ENCODE measurements around the gene FOXD4L6.
A peak's percentile ranks its signal among the peaks of the same experiment; 100 is the strongest.
"Not testable (repeated sequence)": the region's sequence is repeated elsewhere in the genome, so short reads cannot be mapped to it uniquely, and the experiment has no call there.

The FOXD4L6 gene

DNA sequence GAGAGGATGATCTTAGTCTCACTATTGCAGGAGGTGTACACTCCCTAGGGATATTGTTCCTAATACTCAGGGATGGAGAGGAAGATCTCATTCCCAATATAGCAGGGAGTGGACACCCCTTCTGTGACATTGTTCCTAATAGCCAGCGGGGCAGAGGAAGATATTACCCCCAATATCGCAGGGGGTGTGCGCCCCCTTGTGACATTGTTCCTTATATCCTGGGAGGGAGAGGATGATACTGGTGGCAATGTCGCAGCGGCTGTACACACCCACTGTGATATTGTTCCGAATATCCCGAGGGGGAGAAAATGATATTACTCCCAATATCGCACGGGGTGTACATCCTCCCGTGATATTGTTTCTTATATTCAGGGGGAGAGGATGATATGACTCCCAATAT, 17.6 kb downstream of the FOXD4L6 start:
- not testable (repeated sequence) for H3K27me3 Mint-ChIP-seq (ENCODE audit: low read depth); H3K9me3 Mint-ChIP-seq; H3K36me3 Mint-ChIP-seq (ENCODE audit: low read depth); H3K4me3 Mint-ChIP-seq; H3K27ac Mint-ChIP-seq; H3K4me1 Mint-ChIP-seq

DNA sequence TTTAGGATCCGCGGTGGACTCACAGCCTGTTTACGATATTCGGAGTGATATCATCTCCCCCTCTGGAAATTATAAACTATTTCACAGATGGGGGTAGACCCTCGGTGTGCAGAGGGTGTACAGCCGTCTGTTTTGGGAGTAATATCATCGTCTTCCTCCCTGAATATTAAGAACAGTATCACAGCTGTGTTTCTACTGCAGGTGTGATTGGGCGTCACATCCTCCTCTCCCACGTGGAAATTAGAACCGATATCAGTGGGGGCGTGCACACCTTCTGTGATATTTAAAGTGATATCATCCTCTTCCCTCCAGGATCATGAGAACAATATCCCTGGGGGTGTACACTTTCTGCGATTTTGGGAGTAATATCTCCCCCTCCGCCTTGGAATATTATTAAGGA, 19.2 kb downstream of the FOXD4L6 start:
- H3K27me3 Mint-ChIP-seq (ENCODE audit: low read depth); H3K9me3 Mint-ChIP-seq; H3K36me3 Mint-ChIP-seq (ENCODE audit: low read depth); H3K4me3 Mint-ChIP-seq; H3K27ac Mint-ChIP-seq; H3K4me1 Mint-ChIP-seq: not testable (repeated sequence)

DNA sequence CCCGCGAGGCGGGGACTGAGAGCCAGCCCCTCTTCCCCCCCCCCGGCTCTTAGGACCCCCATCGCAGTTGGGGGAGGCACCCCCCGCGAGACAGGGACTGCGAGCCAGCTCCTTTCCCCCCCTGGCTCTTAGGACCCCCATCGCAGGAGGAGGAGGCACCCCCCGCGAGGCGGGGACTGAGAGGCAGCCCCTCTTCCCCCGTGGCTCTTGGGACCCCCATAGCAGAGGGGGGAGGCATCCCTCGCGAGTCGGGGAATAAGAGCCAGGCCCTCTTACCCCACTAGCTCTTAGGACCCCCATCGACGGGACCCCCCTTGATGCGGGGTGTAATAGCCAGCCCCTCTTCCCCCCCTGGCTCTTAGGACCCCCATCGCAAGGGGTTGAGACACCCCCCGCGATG, 19.7 kb downstream of the FOXD4L6 start:
- H3K36me3 Mint-ChIP-seq (ENCODE audit: low read depth); H3K4me3 Mint-ChIP-seq; H3K27ac Mint-ChIP-seq; H3K9me3 Mint-ChIP-seq; H3K27me3 Mint-ChIP-seq (ENCODE audit: low read depth); H3K4me1 Mint-ChIP-seq: not testable (repeated sequence)

DNA sequence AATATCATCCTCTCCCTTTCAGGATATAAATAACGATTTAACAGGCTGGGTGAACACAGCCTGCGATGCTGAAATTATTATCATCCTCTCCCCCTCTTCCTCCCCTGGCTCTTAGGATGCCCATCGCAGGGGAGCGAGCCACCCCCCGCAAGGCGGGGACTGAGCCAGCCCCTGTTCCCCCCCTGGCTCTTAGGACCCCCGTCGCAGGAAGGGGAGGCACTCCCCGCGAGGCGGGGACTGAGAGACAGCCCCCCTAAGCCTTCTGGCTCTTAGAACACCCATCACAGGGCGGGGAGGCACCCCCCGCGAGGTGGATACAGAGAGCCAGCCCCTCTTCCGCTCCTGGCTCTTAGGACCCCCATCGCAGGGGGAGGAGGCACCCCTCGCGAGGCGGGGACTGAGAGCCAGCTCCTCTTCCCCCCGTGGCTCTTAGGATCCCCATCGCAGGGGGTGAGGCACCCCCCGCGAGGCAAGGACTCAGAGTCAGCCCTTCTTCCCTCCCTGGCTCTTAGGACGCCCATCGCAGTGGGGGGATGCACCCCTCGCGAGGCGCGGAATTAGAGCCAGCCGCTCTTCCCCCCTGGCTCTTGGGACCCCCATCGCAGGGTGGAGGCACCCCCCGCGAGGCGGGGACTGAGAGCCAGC, 21.9 kb downstream of the FOXD4L6 start:
- H3K36me3 Mint-ChIP-seq (ENCODE audit: low read depth); H3K4me1 Mint-ChIP-seq; H3K4me3 Mint-ChIP-seq; H3K9me3 Mint-ChIP-seq; H3K27ac Mint-ChIP-seq; H3K27me3 Mint-ChIP-seq (ENCODE audit: low read depth): not testable (repeated sequence)

DNA sequence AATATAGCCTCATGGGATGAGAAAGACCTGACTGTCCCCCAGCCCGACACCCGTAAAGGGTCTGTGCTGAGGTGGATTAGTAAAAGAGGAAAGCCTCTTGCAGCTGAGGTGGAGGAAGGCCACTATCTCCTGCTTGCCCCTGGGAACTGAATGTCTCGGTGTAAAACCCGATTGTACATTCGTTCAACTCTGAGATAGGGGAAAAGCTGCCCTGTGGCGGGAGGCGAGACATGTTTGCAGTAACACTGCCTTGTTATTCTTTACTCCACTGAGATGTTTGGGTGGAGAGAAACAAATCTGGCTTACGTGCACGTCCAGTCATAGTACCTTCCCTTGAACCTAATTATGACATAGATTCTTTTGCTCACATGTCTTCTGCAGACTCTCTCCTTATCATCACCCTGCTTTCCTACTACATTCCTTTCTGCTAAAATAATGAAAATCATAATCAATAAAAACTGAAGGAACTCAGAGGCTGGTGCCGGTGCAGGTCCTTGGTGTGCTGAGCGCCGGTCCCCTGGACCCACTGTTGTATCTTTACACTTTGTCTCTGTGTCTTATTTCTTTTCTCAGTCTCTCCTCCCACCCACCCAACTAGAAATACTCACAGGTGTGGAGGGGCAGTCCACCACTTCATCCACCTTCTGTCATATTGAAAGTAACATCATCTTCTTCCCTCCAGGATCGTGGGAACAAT, 22.8 kb downstream of the FOXD4L6 start:
- H3K4me3 Mint-ChIP-seq; H3K36me3 Mint-ChIP-seq (ENCODE audit: low read depth); H3K27ac Mint-ChIP-seq; H3K9me3 Mint-ChIP-seq; H3K4me1 Mint-ChIP-seq: not testable (repeated sequence)
- peaks cover 15% of the 10 kb centered on the region for H3K27me3 Mint-ChIP-seq (ENCODE audit: low read depth)

DNA sequence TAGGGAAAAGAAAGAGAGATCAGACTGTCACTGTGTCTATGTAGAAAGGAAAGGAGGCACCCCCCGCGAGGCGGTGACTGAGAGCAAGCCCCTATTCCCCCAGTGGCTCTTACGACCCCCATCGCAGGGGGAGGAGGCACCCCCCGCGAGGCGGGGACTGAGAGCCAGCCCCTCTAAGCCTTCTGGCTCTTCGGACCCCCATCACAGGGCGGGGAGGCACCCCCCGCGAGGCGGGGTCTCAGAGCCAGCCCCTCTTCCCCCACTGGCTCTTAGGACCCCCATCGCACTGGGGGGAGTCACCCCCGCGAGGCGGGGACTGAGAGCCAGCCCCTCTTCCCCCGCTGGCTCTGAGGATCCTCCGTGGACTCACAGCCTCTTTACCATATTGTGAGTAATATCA, 23.9 kb downstream of the FOXD4L6 start:
- H3K4me3 Mint-ChIP-seq; H3K36me3 Mint-ChIP-seq (ENCODE audit: low read depth); H3K9me3 Mint-ChIP-seq; H3K4me1 Mint-ChIP-seq; H3K27ac Mint-ChIP-seq: not testable (repeated sequence)
- peaks cover 16% of the 10 kb centered on the region for H3K27me3 Mint-ChIP-seq (ENCODE audit: low read depth)

DNA sequence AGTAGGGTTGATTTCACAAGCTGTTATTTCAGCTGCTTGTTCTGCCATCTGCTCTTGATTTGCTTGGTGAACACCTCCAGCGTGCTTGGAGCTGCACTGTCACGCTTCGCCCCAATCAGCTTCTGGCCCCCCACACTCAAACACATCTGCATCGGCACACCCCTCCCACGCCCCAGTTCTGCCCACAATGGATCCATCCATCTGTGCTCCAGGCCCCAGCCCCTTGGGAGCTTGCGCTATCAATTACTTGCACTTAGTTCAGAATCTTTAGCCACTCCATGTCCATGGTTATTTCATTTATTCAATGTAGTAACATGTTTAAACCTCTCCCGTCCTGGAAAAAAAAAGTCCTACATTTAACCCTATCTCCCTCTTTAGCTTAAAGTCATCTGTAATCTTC, 28.0 kb downstream of the FOXD4L6 start:
- not testable (repeated sequence) for H3K4me3 Mint-ChIP-seq; H3K27ac Mint-ChIP-seq; H3K36me3 Mint-ChIP-seq (ENCODE audit: low read depth); H3K9me3 Mint-ChIP-seq; H3K4me1 Mint-ChIP-seq
- H3K27me3 Mint-ChIP-seq (ENCODE audit: low read depth) = peaks cover 20% of the 10 kb centered on the region

DNA sequence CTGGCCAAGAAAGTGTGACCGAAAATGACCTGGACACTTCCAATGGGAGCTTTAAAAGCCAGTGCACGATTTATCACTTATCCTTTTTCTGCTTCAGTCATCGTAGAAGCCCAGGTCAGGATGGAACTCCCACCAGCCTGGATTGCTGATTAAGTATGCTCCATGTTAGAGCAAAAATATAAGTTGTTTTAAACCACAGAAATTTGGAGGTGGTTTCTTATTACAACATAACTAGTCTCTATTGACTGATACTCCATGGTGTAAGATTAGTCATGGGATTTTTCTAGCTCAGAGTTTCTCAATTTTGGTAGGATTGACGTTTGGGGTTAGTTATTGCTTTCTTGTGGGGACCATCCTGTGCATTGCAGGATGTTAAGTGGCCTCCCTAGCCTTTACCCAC, 29.7 kb downstream of the FOXD4L6 start:
- not testable (repeated sequence) for H3K9me3 Mint-ChIP-seq; H3K27ac Mint-ChIP-seq; H3K4me3 Mint-ChIP-seq; H3K36me3 Mint-ChIP-seq (ENCODE audit: low read depth); H3K4me1 Mint-ChIP-seq
- peaks cover 19% of the 10 kb centered on the region for H3K27me3 Mint-ChIP-seq (ENCODE audit: low read depth)

DNA sequence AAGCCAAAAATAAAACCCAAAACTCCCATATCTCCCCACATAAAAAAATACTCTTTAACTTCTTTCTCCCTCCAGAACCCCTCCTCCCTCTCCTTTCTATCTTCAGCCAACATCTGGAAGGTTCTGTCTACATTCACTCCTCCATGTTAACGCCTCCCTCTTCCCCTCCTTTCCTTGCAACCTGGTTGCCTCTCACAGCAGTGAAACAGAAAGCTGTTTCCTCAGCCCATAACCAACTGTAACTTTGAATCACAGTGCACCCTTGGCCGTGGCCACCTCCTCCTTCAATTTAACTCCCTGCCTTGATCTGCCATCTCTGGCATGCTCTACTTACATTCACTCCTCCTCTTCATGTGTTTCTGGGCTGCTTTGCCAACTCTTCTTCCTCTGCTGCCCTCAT, 33.4 kb downstream of the FOXD4L6 start:
- not testable (repeated sequence) for H3K4me3 Mint-ChIP-seq; H3K4me1 Mint-ChIP-seq; H3K36me3 Mint-ChIP-seq (ENCODE audit: low read depth); H3K27me3 Mint-ChIP-seq (ENCODE audit: low read depth); H3K9me3 Mint-ChIP-seq
- peak overlapping the region in 1 of 3 experiments; percentile 85 for H3K27ac Mint-ChIP-seq

DNA sequence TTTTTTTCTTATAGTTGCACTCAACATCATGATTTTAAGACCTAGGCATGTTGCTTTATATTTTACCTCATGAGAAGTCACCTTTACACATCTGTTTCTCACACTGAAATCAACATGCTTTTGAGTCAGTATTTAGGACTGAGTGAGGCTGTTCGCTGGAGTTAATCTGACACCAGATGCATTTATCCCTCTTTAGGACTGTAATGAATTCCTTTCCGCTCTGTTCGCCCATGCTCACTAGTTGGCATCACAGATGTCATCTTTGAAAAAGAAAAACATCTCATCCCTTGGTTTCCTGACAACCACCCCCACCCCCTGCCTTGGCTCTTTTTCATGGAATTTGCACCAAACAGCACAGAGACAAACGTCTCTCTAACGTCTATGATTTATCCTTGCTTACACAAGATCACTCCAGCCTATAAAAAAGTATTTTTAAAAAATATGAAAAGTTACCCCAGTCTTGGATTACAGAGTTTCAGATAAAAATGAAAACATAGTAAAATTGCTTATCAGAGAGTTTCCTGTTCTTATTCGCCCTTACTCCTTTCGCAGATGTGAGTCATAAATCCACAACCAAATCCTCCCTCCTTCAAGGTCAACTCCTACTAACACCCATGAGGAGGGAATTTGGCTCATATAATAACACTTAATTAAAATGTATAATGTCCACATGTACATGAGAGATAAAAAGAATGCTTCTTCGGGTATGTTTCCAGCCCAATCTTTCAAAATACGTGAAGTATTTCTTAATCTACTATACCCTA, 34.3 kb downstream of the FOXD4L6 start:
- H3K9me3 Mint-ChIP-seq, H3K4me3 Mint-ChIP-seq: not testable (repeated sequence)
- H3K27ac Mint-ChIP-seq = peak overlapping the region in 1 of 3 experiments; percentile 78

DNA sequence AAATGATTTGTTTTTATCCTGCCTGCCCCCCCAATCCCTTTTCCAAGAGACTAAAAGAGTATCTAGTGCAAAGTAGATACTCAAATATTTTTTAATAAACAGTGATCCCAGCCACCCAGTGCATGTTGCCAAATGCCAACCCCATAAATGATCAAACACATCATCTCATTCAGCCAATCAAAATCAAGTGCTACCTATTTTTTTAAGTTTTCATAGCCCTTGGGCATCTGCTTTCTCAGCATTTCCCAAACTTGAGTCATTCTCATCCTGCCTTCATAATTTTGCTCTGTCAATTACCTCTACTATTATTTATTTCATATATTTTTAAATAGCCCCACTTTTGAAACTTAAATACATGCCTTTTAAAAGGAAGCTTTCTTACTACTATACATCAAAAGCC, 37.6 kb downstream of the FOXD4L6 start:
- Mint-ChIP-seq H3K27me3 (ENCODE audit: low read depth) (peaks cover 17% of the 10 kb centered on the region), H3K4me1 (peaks cover 15% of the 10 kb centered on the region)
- H3K9me3 Mint-ChIP-seq; H3K27ac Mint-ChIP-seq; H3K4me3 Mint-ChIP-seq; H3K36me3 Mint-ChIP-seq (ENCODE audit: low read depth): not testable (repeated sequence)

More for the DNA sequence above, 34.3 kb downstream of the FOXD4L6 start:
- not testable (repeated sequence) for H3K27me3 Mint-ChIP-seq (ENCODE audit: low read depth); H3K36me3 Mint-ChIP-seq (ENCODE audit: low read depth); H3K4me1 Mint-ChIP-seq

DNA sequence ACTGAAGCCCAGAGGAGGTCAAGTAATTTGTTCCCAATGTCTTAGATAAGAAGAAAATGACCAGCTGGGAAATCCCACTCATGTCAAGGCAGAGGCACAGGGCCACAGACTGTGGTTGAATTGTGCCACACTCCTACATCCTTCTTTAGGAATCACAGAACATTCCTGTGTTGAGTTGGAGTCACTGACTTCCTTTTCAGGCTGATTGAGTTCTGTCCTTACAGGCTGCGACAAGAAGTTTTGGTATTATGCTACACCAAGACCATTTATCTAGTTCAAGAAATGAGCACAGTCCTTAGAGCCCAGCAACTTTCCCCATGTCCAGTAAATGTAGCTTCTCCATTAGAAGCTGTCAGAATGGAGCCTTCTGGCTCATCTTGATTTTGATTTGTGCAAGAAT, 38.1 kb downstream of the FOXD4L6 start:
- H3K36me3 Mint-ChIP-seq (ENCODE audit: low read depth); H3K9me3 Mint-ChIP-seq; H3K27ac Mint-ChIP-seq; H3K4me3 Mint-ChIP-seq: not testable (repeated sequence)
- H3K4me1 Mint-ChIP-seq = peaks cover 15% of the 10 kb centered on the region
- peaks cover 18% of the 10 kb centered on the region for H3K27me3 Mint-ChIP-seq (ENCODE audit: low read depth)
